MV-4-11 (cell line): ENCODE measurements around the gene DUSP15.
"Not testable (repeated sequence)": the region's sequence is repeated elsewhere in the genome, so short reads cannot be mapped to it uniquely, and the experiment has no call there.

Experiments used
- DNase-seq: peaks from one replicate; lab custom pipeline; 2025; lab: John Stamatoyannopoulos, UW

Gene DUSP15

GRCh38 chr20:31839782-31840487, 30.4 kb downstream of the DUSP15 start:
- DNase-seq, result no peak

GRCh38 chr20:31838646-31839292, 31.6 kb downstream of the DUSP15 start:
- DNase-seq, result peak; percentile 25

DNA sequence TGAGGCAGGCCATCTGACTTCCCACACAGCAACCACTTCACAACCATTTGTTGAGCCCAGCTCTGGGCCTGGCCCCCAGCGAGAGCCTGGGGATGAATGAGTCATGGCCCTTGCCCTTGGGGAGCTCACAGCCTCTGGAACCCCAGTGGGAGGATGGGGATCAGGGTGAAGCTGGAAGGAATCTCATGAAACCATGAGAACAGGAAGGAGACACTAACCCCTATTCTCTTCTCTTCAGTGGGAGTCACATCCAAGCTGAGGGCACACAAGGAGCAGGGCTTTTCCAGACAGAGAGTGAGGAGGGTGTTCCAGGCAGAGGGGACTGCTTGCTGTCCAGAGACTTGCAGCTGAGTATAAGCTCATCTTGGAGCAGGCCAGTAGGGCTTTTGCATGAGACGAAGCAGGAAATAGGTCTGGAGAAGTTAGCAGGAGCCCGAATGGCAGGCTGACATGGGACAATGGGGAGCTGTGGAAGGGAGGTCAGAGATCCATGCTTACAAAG, 32.4 kb downstream of the DUSP15 start:
- peak; percentile 81 for DNase-seq

- peak; percentile 54 for DNase-seq
Observed at GRCh38 chr20:31836853-31837608, 33.3 kb downstream of the DUSP15 start.

- peak; percentile 92 for DNase-seq
Observed at GRCh38 chr20:31835977-31836852, 34.1 kb downstream of the DUSP15 start.

DNA sequence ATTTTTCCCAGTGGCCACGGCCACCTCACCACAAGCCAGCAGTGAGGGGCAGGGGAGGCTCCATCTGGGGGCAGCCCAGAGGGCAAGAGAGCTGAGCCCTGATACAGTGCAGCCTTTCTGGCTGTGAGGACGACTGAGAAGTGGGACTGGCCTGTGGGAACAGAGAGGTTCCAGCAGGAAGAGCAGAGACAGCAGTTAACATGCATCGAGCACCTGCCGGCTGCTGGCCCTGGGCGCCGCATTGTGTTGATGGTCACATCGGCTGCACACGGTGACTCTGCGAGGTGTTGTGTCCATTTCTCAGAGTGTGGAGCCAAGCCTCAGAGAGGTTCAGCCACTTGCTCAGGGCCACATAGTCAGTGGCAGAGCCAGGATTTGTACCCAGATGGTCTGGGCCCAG, 34.8 kb downstream of the DUSP15 start:
- DNase-seq, result no peak

DNA sequence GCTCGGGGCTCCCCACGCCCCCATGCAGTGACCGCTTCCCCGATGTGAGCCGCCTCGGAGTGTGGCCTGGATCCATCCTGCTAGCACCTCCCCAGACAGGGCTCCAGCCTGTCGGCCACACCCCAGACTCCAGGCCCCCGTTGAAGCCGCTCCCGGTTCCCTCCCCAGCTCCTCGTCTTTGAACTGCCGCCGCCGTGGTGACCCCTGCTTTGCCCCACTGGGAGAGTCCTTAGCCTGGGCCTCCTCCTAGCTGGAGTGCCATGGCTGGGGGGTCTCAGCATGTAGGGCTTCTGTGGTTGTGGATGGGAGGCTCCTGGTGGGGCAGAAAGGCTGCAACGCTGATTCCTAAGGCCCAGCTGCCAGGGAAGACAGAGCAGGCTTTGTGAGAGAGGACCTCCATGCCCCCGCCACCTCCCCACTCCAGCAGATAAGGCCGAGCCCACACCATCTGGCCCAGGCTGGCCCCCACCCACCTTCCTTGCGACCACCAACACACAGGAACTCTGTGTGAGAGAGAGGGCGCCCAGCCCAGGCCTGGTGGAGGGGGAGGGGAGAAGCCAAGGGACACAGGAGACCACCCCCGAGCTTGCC, 36.3 kb downstream of the DUSP15 start:
- no peak for DNase-seq

DNA sequence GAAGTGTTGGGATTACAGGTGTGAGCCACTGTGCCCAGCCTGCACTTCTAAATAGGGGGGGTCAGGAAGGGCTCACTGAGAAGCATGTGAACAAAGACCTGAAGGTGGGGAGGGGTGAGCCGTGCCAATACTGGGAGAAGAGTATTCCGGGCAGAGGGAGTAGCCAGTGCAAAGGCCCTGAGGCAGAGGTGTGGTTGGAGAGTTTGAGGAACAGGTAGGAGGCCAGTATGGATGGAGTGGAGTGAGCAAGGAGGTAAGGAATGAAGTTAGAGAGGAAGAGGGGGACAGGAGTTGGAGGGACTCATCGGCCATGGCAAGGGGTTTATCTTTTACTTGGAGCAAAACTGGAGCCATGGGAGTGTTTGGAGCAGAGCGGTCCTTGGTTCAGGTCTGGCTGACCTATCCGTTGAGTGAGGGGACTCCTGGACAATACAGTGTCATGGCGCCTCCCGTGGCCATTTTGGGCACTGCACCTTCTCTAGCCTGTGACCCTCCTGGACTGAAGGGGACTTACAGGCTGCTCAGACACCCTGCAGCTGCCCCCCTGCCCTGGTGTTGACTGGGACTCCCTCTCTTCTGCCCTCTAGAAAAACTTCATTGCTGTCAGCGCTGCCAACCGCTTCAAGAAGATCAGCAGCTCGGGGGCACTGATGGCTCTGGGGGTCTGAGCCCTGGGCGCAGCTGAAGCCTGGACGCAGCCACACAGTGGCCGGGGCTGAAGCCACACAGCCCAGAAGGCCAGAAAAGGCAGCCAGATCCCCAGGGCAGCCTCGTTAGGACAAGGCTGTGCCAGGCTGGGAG, 37.0 kb downstream of the DUSP15 start:
- DNase-seq, result peak; percentile 30

- DNase-seq, result no peak
Observed at GRCh38 chr20:31831771-31832306, 38.5 kb downstream of the DUSP15 start.

DNA sequence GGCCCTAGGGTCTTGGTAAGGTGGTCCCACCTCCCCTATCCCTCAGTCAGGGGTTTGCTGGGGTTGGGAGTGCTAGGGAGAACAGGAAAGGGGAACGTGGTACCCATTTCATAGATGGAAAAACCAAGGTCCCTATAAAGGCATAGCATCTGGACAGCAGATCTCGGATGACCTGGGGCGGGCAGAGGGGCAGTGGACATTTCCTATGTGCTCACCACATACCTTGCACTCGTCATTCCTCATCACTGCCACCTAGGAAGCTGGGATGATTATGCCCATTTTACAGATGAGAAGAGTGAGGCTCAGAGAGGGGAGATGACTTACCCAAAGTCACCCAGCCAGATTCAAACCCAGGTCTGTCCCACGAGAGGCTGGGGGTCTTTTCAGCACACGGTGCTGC, 39.1 kb downstream of the DUSP15 start:
- DNase-seq, result no peak

DNA sequence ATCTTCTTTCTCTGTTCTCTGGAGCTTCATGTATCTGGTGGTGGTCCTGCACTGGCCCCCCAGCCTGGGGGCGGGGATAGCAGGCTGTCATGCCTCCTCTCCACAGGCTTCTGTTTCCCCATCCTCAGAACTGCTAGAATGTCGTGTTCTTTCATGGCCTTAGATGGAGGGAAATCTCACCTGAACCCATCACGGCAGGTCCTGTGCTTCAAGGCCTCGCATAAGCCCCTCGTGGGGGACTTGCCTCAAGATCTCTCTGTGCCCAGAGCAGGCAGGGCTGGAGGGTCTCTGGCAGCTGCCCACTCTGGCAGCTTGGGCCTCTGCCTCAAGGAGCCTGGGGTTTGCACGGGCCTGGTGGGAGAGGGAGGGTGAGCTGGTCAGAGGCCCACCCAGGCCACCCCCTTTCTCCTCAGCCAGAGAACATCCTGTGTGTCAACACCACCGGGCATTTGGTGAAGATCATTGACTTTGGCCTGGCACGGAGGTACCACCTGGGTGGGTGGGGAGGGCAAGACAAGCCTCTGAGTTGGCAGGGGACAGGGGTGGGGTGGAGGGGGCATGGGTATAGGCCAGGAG, 39.8 kb downstream of the DUSP15 start:
- no peak for DNase-seq

- no peak for DNase-seq
Observed at GRCh38 chr20:31829731-31830130, 40.6 kb downstream of the DUSP15 start.

DNA sequence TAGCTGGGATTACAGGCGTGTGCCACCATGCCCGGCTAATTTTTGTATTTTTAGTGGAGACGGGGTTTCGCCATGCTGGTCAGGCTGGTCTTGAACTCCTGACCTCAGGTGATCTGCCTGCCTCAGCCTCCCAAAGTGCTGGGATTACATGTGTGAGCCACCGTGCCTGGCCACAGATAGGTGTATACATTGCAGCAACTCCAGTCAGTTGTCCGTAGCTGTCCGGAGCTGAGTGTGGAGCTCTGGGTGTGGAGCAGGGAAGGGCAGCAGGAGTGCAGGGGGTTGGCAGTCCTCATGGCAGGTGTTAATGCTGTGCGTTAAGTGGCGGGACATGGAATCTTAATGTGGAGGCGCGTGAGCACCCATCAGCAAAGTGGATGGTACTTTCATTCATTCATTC, 42.3 kb downstream of the DUSP15 start:
- not testable (repeated sequence) for DNase-seq

DNA sequence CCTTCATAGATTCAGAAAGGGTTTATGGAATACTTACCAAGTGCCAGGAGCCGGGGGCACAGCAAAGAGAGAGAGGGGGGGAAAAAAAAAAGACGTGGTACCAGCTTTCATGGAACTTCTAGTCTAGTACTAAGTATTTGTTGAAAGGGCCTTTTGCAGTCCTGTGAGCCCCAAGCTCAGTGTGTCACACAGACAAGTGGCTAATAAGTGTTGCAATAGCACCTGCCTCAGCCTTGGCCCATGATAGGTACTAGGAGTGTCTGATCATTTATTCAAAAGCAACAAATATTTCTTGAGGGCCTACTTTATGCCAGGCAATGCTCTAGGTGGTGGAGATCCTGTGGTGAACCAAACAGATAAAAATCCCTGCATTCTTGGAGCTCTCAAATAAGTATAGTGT, 43.3 kb downstream of the DUSP15 start:
- no peak for DNase-seq

DNA sequence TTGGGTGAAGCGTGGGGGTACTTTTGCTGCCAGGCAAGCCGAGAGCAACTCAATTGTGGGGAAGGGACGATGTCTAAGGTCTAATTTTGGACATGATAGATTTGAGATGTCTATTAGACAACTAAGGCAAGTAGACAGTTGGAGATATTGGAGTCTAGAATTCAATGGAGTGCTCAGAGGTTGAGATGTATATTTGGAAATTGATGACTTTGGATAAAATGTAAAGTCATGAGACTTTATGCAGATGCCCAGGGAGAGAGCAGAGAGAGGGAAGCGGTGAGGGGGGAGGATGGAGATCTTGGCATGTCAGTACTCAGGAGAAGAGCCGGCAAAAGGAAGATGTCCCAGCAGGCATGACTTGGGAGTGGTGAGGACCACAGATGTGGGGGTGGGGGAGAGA, 44.3 kb downstream of the DUSP15 start:
- DNase-seq, result no peak

DNA sequence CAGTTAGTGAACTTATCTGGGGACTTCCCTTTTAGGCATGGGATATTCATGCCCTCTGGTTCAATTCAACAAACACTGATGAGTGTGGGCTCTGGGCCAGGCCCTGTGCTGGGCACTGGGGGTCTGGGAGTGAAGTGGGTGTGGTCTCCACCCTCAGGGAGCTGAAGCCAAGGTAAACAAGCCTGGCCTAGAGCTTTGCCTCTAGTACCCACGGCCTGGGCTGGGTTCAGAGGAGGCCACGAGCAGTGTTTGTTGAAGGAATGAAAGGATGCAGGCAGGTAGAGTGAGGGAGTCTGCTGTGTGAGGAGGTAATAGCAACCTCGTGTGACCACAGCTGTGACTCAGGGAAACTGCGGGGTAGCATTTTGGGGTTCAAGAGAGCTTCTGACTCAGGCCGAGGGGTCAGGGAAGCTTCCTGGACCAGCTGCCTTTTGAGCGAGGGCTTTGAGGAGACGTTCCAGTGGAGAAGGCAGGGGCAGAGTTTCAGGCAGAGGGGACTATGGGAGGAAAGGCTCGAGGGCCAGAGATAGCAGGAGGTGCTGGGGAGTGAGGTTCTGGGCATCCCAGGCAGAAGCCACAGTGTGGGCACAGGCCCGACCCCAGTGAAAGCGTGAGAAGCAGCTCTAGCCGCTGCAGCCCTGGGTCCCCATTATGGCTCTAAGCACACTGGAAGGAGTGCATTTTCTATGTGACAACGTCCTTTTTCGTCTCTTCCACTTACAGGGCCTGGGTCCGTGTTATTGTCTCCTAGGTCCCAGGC, 45.6 kb downstream of the DUSP15 start:
- DNase-seq, result no peak

DNA sequence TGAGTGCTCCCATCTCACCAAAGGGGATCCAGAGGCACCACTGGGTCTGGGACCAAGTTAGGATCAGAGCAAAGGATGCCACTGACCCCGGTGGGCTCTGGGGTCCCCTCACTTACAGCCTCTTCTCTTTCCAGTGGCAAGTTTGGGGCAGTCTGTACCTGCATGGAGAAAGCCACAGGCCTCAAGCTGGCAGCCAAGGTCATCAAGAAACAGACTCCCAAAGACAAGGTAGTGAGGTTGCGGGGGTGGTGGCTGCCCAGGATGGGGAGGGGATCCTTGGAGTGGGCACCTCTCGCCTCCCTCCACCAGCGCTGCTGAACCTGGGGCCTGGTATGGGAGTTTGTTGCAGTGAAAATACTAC, 46.2 kb downstream of the DUSP15 start:
- DNase-seq, result no peak

- no peak for DNase-seq
Observed at GRCh38 chr20:31823360-31824124, 46.8 kb downstream of the DUSP15 start.
